Stomach (tissue), 9 donors: ENCODE data around the gene TPST2. TPM values are rescaled to one million over a fixed set of nuclear protein-coding genes. Genes with fewer than 3 reads are reported as not detected.

Experiments
- DNase-seq, 2 donors: peaks; one replicate each; pipeline versions ENCODE4 v3.0.0 to v3.0.0-alpha.2; 2013 to 2019
- H3K27ac ChIP-seq, 5 donors: fragments of 200-600 bp in 4 of 5; sonication (generic) in 4 of 5; one replicate each; pipeline ENCODE4 v1.5.1; 2013 to 2019; ENCODE audit warnings: mild to moderate bottlenecking in 1 of 5, moderate library complexity in 1 of 5
- H3K27me3 ChIP-seq, 3 donors: fragments of 200-600 bp; sonication (generic); one replicate each; pipeline ENCODE4 v1.5.1; 2017 to 2019; ENCODE audit warnings: mixed run types in 1 of 3
- H3K36me3 ChIP-seq, 4 donors: fragments of 200-600 bp; sonication (generic); 1 replicate in 3 of 4; 2 replicates in 1 of 4; pipeline ENCODE4 v1.5.1; 2016 to 2019
- H3K4me1 ChIP-seq, 4 donors: fragments of 200-600 bp; sonication (generic); one replicate each; pipeline ENCODE4 v1.5.1; 2016 to 2019
- H3K4me3 ChIP-seq, 4 donors: fragments of 200-600 bp; sonication (generic) in 3 of 4; one replicate each; pipeline ENCODE4 v1.5.1; 2016 to 2019; ENCODE audit warnings: mild to moderate bottlenecking in 1 of 4
- H3K9me3 ChIP-seq, 4 donors: fragments of 200-600 bp; sonication (generic); one replicate each; pipeline ENCODE4 v1.5.1; 2016 to 2019
- EP300 ChIP-seq: sonication (generic); formaldehyde crosslinking; IDR thresholded peaks from one replicate; pipeline ENCODE4 v1.6.1; 2017; ENCODE audit warnings: antibody characterized with exemption
- POLR2A ChIP-seq, 4 donors: fragments of 450-650 bp; IDR thresholded peaks; one replicate each; pipeline ENCODE4 v1.6.1; 2016; ENCODE audit warnings: antibody characterized with exemption in 4 of 4, control low read depth in 2 of 4, mild to moderate bottlenecking in 1 of 4, moderate library complexity in 1 of 4
- POLR2AphosphoS5 ChIP-seq, 3 donors: sonication (generic); formaldehyde crosslinking; IDR thresholded peaks; one replicate each; pipeline ENCODE4 v1.6.1; 2016; ENCODE audit warnings: antibody characterized with exemption in 3 of 3
- WGBS, 5 donors: extraction: QIAGEN DNeasy Blood & Tissue Kit in 3 of 5; methylation state at CpG; one replicate each; pipeline versions ENCODE4 v1.1.5 to v1.1.7; 2013 to 2018; 5-methylcytosine and 5-hydroxymethylcytosine counted together
- intact Hi-C: fragments of 100-400 bp; cut with DNase I; formaldehyde crosslinking; loops from one replicate; pipeline ENCODE4 v1.15.1; 2023; ENCODE audit warnings: low total_unique reads
- polyA plus RNA-seq, 3 donors: library from polyadenylated mRNA; stranded (reverse); fragments of 200-250 nt; gene quantifications; one replicate each; pipeline ENCODE4 v1.2.3, GENCODE V29; 2013
- total RNA-seq, 5 donors: library from RNA; depleted of rRNA; stranded (reverse); fragments of >200 nt; gene quantifications; one replicate each; pipeline versions ENCODE4 v1.1.0 to v1.2.3, GENCODE V29; 2014 to 2016
- TF ChIP-seq, protein P1 (sequence below), 7 experiments: fragments of 450-650 bp in 4 of 7; fragments of 200-600 bp in 3 of 7; sonication (generic) in 3 of 7; IDR thresholded peaks; one replicate each; pipeline ENCODE4 v1.5.1; 2016 to 2019; ENCODE audit warnings: antibody characterized with exemption in 7 of 7, control low read depth in 2 of 7, mild to moderate bottlenecking in 1 of 7
- donor health status: healthy with polysubstance abuse.
- donor health status: Bipolar disorder and iron deficiency.
- donor health status: healthy.

TPST2 gene
- total and polyA plus RNA-seq, 8 donors, result 5.3 to 88.3 (median 10.4) TPM

DNA sequence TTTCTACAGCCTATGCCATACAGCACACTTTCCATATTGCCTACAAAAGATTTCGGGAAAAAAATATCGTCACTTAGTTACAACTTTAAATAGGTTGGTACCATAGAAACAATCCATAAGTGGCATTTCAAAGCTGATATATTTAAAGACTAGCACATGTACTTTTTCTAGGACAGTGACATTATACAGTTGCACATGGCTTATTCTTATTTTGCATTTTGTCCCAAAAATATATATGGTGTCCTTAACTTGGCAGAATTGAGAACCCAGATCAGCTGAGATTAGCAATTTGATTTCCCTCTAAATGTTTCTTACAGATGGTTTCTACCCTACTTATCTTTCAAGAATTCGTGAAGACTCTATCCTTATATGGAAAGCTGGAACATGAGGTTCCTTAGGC lies 74.0 kb downstream of the TPST2 start:
- TF ChIP-seq, protein P1, sequence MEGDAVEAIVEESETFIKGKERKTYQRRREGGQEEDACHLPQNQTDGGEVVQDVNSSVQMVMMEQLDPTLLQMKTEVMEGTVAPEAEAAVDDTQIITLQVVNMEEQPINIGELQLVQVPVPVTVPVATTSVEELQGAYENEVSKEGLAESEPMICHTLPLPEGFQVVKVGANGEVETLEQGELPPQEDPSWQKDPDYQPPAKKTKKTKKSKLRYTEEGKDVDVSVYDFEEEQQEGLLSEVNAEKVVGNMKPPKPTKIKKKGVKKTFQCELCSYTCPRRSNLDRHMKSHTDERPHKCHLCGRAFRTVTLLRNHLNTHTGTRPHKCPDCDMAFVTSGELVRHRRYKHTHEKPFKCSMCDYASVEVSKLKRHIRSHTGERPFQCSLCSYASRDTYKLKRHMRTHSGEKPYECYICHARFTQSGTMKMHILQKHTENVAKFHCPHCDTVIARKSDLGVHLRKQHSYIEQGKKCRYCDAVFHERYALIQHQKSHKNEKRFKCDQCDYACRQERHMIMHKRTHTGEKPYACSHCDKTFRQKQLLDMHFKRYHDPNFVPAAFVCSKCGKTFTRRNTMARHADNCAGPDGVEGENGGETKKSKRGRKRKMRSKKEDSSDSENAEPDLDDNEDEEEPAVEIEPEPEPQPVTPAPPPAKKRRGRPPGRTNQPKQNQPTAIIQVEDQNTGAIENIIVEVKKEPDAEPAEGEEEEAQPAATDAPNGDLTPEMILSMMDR (IDR thresholded peaks at IDR 0.05), result no peak
- no peak for TF ChIP-seq POLR2AphosphoS5 (IDR thresholded peaks at IDR 0.05)
- TF ChIP-seq POLR2A (IDR thresholded peaks at IDR 0.05), result no peak
- no peak for TF ChIP-seq EP300
- Histone ChIP-seq H3K36me3 (no peaks in the 10 kb centered on the region), H3K27me3 (no peaks in the 10 kb centered on the region), H3K4me1 (peaks cover 12 to 26% (median 22%) of the 10 kb centered on the region in 4 donors), H3K9me3 (no peaks in the 10 kb centered on the region), H3K27ac (no peak overlapping the region), H3K4me3 (no peak overlapping the region)
- DNase-seq, result no peak
- intact Hi-C loops, result no loop called here
- WGBS, 5 donors, result 80 to 88% (median 84%) methylated on average over 3 of the region's 3 CpGs

DNA sequence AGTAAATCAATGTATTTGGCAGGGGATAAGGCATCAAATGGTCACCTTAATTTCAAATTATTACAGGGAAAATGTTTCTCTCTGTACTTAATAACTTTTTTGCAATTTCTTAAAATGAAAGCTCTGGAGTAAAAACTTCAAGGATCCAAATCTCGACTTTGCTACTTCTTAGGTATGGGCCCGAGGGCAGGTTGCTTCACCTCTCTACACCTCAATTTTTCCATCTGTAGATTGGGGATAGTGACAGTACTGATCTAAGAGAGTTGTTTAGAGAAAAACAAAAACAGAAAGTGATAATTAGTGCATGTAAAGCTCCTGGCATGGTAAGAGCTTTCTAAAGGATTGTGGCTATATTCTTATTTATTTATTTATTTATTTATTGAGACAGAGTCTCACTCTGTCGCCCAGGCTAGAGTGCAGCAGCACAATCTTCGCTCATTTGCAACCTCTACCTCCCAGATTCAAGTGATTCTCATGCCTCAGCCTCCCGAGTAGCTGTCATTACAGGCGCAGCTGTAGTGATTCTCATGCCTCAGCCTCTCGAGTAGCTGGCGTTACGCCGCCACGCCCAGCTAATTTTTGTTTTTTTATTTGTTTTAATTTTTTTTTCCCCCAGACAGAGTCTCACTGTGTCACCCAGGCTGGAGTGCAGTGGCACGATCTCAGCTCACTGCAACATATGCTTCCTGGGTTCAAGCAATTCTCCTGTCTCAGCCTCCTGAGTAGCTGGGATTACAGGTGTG lies 75.3 kb downstream of the TPST2 start:
- Histone ChIP-seq H3K27me3 (no peaks in the 10 kb centered on the region), H3K36me3 (peaks cover under 1 to 10% (median 7%) of the 10 kb centered on the region in 4 donors), H3K9me3 (no peaks in the 10 kb centered on the region), H3K27ac (no peak overlapping the region), H3K4me1 (peaks cover 12 to 34% (median 27%) of the 10 kb centered on the region in 4 donors), H3K4me3 (no peak overlapping the region)
- TF ChIP-seq, protein P1 (IDR thresholded peaks at IDR 0.05), result no peak
- no peak for TF ChIP-seq POLR2A (IDR thresholded peaks at IDR 0.05)
- no peak for TF ChIP-seq POLR2AphosphoS5 (IDR thresholded peaks at IDR 0.05)
- no peak for DNase-seq
- intact Hi-C loops, result no loop called here
- WGBS, 5 donors, result 93 to 95% (median 94%) methylated on average over 12 of the region's 12 CpGs

DNA sequence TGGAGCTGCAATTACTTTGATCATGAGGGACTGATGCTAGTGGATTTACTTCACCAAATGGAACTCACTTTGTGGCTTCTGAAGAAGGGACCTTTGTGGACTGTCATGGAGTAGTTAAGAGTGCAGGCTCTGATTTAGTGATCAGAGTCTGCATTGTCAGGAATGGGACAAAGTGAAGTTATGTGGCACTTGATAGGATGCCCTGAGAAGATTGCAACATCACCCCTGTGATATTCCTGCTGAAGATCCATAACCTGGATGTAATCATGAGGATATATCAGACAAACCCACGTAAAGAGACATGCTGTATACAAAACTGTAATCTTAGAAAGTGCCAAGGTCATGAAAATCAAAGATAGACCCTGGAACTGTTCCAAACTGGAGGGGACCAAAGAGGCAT lies 76.1 kb downstream of the TPST2 start:
- DNase-seq, result no peak
- WGBS, 5 donors, result 17 to 38% (median 33%) methylated on average over 1 of the region's 1 CpG
- H3K4me1 ChIP-seq, result peaks cover 12 to 34% (median 27%) of the 10 kb centered on the region in 4 donors
- H3K27ac ChIP-seq, result no peak overlapping the region
- TF ChIP-seq, protein P1 (IDR thresholded peaks at IDR 0.05), result no peak
- TF ChIP-seq POLR2A (IDR thresholded peaks at IDR 0.05) (no peak), EP300 (no peak), POLR2AphosphoS5 (IDR thresholded peaks at IDR 0.05) (no peak)
- no peaks in the 10 kb centered on the region for H3K9me3 ChIP-seq
- no peak overlapping the region for H3K4me3 ChIP-seq
- no peaks in the 10 kb centered on the region for H3K27me3 ChIP-seq
- peaks cover 8 to 17% (median 15%) of the 10 kb centered on the region in 4 donors for H3K36me3 ChIP-seq
- intact Hi-C loops, result no loop called here

DNA sequence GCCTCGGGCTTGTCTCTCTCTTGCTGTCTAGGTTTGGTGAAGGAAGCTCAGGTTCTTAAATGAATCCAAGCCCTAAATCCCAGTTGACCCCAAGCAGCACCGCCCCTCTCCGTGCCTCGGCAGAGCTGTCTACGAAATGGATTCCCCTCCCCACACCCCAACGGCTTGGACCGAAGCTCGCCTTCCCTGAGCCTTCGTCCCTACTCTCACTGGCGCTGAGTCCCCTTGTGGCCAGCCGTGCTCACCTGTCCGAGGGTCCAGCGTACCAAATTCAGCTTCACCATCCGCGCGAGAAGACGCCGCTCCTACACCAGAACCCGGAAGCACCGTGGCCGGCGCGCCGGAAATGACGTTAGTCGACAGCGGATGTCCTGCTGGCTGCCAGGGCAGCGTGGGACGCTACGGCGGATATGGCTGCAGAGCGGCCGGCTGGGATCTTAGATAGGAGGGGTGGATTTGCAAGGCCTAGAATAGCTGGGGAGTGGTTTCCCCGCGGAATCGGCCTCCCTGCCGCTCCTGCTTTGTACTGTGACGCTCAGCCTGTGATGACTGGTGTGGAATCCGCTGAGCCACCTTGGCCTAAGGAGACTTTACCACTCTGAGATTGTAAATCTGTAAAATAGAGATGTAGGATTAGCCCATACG lies 77.7 kb downstream of the TPST2 start, which contains the start of gene TFIP11:
Gene TFIP11, minus strand, starts transcription at position 325 of the 645 bp plus-strand sequence. CDS start 2,201 bp downstream, outside the sequence.
- DNase-seq, result peak; percentile 97 to 98
- 0% methylated on average over 38 to 40 of the region's 40 CpGs for WGBS, 5 donors
- TF ChIP-seq EP300, result no peak
- peak in 1 of 4 donors; percentile 36 for TF ChIP-seq POLR2A (IDR thresholded peaks at IDR 0.05)
- TF ChIP-seq POLR2AphosphoS5 (IDR thresholded peaks at IDR 0.05), result peak; percentile 89 to 99 (median 95)
- Histone ChIP-seq H3K4me3 (peak within 1 kb of the TSS; percentile 77 to 90 (median 85)), H3K36me3 (peaks cover 21 to 33% (median 30%) of the 10 kb centered on the region in 4 donors), H3K4me1 (peaks cover 12 to 34% (median 27%) of the 10 kb centered on the region in 4 donors), H3K27ac (peak within 1 kb of the TSS; percentile 80 to 87 (median 82)), H3K27me3 (no peaks in the 10 kb centered on the region), H3K9me3 (no peaks in the 10 kb centered on the region)
- intact Hi-C loops, result no loop called here
